ENCODE results near the gene SMIM12.

- TF ChIP-seq ZFP3 (CRISPR knock-in tag; IDR thresholded peaks at IDR 0.05) (no peak), ZNF8 (CRISPR knock-in tag; IDR thresholded peaks at IDR 0.05) (no peak), ZFP30 (CRISPR knock-in tag; IDR thresholded peaks at IDR 0.05) (no peak), ZNF70 (CRISPR knock-in tag; IDR thresholded peaks at IDR 0.05) (no peak), PPARA (CRISPR knock-in tag; IDR thresholded peaks at IDR 0.05; ENCODE audit: borderline replicate concordance) (no peak), OSR1 (CRISPR knock-in tag; IDR thresholded peaks at IDR 0.05) (no peak), CSDC2 (CRISPR knock-in tag; IDR thresholded peaks at IDR 0.05) (no peak), CREB5 (CRISPR knock-in tag; IDR thresholded peaks at IDR 0.05; ENCODE audit: low read depth) (no peak), SNAI2 (CRISPR knock-in tag; IDR thresholded peaks at IDR 0.05) (no peak), ESRRG (CRISPR knock-in tag; IDR thresholded peaks at IDR 0.05) (no peak), TOX (CRISPR knock-in tag; IDR thresholded peaks at IDR 0.05; ENCODE audit: borderline replicate concordance) (no peak), ZNF565 (CRISPR knock-in tag; conservative IDR thresholded peaks at IDR 0.05; ENCODE audit: low read depth) (no peak)
- TF ChIP-seq, protein P1, sequence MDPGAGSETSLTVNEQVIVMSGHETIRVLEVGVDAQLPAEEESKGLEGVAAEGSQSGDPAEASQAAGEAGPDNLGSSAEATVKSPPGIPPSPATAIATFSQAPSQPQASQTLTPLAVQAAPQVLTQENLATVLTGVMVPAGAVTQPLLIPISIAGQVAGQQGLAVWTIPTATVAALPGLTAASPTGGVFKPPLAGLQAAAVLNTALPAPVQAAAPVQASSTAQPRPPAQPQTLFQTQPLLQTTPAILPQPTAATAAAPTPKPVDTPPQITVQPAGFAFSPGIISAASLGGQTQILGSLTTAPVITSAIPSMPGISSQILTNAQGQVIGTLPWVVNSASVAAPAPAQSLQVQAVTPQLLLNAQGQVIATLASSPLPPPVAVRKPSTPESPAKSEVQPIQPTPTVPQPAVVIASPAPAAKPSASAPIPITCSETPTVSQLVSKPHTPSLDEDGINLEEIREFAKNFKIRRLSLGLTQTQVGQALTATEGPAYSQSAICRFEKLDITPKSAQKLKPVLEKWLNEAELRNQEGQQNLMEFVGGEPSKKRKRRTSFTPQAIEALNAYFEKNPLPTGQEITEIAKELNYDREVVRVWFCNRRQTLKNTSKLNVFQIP (CRISPR knock-in tag; IDR thresholded peaks at IDR 0.05; ENCODE audit: borderline replicate concordance, low read depth): no peak
- TF ChIP-seq, protein P2, sequence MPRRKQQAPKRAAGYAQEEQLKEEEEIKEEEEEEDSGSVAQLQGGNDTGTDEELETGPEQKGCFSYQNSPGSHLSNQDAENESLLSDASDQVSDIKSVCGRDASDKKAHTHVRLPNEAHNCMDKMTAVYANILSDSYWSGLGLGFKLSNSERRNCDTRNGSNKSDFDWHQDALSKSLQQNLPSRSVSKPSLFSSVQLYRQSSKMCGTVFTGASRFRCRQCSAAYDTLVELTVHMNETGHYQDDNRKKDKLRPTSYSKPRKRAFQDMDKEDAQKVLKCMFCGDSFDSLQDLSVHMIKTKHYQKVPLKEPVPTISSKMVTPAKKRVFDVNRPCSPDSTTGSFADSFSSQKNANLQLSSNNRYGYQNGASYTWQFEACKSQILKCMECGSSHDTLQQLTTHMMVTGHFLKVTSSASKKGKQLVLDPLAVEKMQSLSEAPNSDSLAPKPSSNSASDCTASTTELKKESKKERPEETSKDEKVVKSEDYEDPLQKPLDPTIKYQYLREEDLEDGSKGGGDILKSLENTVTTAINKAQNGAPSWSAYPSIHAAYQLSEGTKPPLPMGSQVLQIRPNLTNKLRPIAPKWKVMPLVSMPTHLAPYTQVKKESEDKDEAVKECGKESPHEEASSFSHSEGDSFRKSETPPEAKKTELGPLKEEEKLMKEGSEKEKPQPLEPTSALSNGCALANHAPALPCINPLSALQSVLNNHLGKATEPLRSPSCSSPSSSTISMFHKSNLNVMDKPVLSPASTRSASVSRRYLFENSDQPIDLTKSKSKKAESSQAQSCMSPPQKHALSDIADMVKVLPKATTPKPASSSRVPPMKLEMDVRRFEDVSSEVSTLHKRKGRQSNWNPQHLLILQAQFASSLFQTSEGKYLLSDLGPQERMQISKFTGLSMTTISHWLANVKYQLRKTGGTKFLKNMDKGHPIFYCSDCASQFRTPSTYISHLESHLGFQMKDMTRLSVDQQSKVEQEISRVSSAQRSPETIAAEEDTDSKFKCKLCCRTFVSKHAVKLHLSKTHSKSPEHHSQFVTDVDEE (CRISPR knock-in tag; IDR thresholded peaks at IDR 0.05): no peak
Observed at GRCh38 chr1:34889705-34890104, 30.2 kb upstream of the SMIM12 start.
